ENCODE data around the gene MUSTN1.

MUSTN1 gene

DNA sequence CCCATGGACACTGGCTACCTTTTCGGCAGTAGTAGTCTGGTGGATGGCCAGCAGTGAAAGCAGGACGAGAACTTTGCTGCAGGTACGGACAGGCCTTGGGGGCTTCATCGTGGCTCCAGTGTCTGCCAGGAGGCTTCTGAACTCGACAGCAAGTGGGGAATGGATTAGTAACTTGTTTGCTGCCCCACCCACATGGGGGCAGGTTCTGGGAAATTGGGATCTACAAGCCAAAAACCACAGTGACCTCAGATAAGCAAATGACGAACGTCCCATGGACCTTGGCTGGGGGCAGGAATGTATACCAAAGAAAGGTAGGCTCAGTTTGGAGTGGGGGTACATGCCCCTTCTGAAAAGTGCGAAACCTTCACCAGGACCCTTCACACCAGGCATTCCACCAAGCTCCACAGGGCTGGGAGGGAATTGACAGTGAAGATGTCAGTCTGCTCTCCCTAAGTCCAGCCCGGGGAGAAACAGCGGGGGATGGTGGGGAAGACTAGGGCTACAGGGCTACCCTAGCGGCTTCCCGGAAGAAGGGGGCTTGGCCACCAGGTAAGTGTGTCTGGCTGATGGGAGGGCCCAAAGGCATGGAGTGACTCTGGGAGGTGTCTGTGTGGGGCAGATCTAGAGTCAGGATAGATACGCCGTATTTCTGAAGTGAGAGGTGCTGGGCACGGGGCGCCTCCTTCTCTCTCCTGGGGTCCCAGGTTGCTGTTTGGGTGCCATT lies 4.1 kb downstream of the MUSTN1 start, which contains the start of gene ITIH4:
ITIH4 (minus strand) TSS at position 138 of the 724 bp plus-strand sequence; CDS start at position 108, 30 bp downstream.
- no peak for DNase-seq

DNA sequence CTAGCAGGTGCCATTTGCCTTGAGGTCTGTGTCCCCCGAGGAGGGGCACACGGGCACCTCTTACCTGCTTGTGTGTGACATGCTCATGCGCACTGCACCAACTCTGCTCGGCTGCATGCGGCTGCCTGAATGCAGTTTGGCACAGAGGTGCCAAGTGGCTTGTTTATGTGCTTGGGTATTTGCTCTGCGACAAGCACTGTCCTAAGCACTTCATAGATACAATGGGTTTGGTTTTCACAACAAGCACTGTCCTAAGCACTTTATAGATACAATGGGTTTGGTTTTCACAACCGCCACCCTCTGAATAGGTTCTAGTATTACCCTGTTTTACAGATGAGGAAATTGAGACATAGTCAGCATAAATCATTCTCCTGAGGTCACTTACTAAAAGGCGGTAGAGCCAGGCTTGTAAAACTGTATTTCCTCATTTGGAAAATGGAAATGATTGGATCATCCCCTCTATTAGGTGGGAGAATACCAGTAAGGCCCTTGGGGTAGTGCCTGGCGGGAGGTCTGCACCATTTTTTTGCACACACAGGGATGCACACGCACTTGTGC lies 4.8 kb downstream of the MUSTN1 start:
- no peak for DNase-seq

DNA sequence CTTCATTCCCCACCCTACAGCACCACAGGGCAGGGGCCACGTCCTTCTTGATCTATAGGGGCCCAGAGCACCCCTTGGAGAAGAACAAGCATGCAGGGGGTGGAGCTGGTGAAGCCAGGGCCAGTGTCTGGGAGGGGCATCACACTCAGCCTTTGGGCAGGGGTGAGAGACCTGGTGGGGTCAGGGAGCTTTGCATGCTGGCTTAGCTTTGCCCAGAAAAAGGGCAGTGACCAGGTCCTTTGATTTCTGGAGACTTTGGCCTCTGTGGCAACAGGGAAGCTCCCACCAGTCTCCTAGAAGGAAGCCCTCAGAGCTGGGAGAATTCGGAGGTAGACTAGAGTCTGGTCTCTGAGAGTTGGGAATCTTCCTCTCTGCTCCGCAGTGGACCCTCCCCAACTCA lies 5.3 kb downstream of the MUSTN1 start:
- DNase-seq: no peak

DNA sequence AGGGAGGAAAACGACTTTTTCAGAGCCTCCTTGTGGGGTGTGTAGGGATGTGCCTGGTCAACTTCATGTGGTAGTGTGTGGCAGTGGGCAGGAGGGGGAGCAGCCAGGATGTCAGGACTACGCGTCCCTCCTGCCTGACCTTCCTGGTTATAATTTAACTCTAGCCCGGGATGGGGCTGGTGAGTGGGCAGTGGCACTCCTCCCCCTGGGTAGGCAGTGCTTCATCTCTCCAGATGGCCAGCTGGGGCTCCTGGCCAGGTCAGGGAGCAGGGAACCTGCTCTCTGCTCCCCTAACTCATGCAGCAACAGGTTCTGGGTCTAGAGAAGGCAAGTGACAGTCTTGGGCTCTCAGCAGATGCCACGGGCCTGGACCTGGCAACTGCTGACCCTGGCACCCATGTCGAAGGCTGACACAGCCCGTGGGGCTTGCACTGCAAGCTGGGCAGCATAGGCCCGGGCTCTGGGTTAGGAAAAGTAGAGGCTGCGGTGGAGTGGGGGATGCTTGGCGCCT lies 6.9 kb downstream of the MUSTN1 start:
- DNase-seq: no peak

DNA sequence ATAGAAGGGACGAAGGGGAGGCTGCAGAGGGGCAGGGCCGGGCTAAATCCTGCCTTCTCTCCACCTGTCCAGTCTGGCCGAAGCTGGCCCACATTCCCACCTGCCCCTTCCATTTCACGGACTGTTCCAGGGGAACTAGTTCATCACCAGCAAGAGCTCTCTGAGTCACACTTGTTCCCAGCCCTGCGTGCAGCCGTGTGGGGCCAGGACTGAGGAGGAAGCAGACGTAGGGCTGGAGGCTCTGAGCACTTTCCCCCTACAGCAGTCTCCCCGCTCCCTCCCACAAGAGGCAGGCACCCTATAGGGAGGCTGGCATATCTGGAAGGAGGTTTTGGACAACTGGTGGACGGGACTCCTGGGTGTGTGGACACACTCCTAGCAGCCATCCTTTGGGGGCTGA lies 7.4 kb downstream of the MUSTN1 start:
- no peak for DNase-seq

DNA sequence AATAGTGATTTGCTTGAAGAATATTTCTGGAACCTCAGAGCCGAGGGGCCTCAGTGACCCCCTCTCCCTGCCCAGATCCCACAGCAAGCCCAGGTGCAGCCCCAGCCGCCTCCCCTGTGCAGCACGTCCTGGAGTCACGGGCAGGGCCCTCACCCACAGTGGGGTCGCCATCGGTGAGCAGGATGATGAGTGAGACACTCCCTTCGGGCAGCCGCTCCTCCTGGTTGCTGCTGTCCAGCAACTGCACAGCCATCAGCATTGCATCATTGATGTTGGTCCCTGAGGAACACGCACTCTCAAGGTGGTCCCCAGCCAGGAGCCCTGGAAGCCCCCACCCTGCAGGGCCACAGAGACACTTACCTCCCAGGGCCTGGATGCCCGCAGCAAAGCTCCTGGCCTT lies 10.8 kb downstream of the MUSTN1 start:
- DNase-seq: no peak

DNA sequence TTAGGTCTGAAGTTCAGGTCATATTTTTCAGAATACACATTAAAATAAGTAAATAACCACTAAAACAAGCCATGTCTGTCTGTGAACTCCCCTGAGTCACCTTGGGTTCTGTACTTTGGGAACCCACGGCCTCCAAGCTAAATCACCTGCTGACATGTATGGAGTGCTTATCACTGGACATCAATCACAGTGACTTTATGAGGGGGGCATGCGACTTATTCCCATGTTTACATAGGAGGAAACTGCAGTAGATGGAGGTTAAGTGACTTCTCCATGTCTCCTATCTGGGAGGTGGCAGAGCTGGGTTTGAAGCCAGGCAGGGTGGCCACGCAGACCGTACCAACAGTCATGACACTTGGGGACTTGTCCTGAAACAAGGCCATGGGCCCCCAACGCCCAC lies 12.5 kb downstream of the MUSTN1 start:
- DNase-seq: no peak

DNA sequence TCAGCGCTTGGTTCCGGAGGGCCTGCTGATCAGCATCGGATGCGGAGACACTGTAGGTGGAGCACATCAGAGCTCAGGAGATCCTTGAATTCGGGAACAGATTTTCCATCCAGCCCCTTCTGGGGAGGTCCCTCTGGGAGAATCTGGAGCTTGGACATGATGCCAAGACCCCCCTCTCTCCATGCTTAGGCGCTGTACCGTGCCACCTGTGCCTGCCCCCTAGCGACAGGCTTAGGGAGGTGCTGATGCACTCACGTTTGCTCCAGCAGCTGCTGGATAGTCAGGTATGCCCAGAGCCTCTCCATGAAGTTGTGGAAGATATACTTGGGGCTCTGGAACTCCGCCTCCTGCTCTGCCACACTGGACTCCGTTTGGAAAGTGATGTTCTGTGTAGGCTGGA lies 14.1 kb downstream of the MUSTN1 start:
- DNase-seq: peak; percentile 5

DNA sequence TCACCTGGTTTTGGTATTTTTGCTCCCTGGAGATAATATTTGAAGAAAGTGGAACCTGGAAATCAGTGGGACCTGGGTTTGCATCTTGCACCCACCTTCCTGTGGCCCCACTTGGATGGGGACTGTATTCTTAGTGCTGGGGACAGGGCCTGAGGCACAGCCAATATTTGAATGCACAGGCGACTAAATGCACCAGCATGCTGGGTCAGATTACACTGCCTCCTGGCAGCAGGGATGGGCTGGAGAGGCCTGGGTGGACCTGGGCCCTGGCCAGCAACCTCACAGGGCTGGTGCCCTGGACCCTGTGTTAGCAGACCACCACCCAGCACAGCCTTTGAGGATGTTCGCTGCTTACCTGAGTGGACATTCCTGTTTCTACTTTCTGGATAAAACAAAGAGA lies 14.9 kb downstream of the MUSTN1 start:
- no peak for DNase-seq

DNA sequence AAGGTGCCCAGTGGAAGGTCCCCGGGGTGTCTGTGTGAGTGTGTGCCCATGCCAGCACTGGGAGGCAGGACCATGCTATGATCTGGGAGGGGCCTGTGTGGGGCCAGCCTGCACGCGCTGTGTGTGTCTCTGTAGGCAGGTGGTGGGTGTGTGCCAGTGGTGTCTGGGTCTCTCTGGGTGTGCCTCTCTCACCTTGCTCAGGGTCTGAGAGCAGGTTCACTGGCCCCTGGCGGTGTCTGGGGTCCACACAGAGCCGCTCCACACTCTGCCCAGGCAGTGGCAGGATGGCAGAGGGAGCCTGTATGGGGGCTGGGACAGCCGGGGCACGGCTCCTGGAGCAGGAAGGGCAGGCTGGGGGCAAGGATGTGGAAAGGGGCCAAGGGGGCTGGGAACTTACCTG lies 17.0 kb downstream of the MUSTN1 start:
- no peak for DNase-seq

DNA sequence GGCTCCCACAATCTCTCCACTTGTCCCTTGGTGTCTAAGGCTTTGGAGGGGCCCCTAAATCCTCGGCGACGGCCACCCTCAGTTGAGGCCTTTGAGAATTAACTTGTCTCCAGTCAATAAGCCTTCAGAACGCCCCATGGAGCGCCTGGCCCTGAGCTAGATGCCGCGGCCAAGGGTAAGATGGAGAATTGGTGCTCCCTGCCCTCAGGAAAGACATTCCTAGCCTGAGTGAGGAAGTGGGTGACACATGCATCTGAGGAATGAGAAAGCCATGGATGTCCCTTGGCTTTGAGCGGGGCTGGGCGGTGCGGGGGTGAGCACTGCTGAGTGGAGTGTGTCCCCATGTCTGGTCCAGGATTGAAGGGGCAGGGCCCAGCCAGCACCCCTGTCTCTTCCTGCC lies 17.6 kb downstream of the MUSTN1 start:
- no peak for DNase-seq

DNA sequence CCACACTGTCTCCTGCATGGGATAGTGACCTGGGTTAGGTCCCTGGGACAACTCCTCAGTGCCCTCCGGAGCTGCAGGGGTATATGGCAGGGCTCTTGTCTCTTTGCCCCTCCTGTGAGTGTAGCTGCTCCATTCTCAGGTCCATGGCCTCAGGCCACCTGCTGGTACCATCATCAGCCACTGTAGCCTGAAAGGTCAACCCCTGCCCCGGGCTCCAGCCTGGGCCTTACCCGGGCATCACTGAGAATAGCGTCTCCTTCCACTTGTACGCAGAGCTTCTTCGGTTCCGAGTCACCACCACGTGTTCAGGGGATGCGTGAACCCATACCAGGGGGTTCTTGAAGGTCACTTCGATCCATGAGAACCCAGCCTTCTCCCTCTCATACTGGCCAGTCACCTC lies 18.2 kb downstream of the MUSTN1 start:
- DNase-seq: no peak

DNA sequence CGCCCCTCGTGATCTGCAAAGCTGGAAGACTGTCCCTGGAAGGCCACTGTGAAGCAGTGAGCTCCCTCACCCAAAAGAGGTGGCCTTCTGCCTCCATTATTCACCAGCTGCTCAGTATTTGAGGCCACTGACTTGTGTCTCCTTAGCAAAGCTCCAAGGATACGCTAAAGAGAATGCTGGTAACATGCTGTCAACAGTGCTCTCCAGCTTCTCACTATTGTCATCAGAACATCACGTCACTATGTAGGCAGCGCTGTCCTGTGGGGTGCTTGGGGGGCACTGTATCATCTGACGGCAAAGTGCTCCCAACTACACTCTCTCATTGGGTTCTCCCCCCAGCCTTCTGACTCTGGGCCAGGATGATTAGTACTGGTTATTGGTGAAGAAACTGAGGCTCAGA lies 18.6 kb downstream of the MUSTN1 start:
- DNase-seq: no peak

DNA sequence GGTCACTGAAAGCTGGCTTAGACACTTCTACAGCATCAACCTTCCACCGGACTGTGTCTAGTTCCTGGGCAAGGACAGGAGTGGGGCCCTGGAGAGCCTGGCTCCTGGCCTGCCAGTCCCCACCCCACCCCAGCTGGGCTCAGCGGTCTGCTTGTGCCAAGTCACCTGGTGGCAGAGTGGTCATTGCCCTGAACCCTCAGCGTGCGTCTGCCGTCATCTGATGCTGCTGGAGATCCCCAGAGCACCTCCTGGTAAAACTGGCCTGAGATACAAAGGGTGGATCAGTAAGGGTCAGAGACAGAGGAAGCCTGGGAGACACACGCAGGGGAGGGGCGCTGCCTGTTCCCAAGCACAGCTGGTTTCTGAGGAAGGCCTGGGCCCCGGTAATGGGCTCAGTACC lies 21.0 kb downstream of the MUSTN1 start:
- DNase-seq: no peak

DNA sequence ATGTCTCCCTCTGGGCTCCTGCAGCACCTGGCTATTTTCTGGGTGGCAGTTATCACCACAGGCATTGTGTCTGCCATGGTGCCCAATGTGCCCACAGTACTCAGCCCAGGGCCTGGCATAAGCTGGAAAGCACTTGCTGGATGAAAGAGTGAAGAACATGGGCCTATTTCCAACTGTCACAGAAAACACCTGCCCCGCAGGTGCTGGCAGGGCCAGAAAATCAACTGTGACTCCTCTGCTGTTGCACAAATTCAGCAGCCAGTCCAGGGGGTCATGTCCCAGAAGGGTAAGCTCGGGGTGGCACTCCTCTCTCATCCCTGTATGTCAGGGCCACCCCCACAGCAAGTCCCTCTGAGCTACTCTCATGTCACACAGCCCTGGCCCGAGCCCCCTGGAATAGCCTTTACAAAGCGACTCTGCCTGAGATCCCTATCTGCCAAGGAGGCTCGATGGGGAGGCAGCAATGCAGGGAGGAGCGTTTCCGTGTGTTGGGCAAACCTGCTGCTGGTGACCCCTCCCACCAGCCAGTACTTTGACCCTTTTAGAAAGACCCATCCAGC lies 23.3 kb downstream of the MUSTN1 start:
- DNase-seq: no peak

DNA sequence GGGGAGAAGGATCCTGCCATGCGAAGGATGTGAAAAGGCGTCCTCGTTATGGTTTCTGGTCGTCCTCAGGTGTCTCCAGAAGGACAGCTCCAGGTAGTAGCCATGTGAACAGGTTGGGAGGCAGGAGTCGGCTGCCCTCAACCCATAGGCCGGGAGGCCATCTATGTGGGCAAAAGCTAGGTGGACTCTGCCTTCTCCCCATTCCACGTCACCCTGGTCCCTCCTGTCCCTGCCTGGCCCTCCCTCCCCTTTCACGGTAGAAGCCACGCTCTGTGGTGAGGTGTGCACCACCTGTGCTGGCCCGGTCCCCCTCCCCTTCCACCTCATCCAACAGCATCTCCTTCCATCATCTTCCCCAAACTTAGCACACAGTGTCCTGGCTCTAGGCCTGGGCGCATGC lies 23.9 kb downstream of the MUSTN1 start:
- no peak for DNase-seq

DNA sequence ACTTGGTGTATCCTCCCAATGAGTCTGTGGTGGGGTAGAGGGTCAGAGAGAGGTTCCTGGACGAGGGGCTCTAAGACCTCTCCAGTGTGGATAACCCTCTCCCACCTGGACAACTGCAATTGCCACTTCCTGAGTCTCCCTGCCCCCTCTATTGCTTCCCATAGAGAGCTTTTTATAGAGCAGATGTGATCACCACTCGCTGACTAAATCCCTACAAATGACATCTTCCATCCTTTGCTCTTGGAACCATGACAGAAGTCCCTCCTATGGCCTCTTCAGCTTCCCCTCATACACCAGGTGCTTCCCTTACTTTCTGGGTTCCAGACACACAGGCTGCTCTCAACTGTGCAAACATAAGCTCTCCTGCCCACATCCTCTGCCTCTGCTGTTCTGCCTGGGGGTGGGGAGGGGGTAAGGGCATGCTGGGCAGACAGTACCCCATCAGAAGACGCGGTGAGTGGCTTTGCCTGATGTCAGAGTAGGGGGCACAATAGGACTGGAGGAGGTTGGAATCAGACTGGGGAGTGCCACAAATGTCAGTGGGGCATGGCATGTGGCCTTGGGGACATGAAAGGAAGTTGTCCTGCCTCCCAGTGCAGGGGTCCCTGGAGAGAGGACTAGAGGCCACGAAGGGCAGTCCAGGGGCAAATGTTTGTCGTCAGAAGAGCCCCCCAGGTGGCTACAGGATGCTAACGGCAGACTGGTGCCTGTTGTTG lies 25.0 kb downstream of the MUSTN1 start:
- no peak for DNase-seq

DNA sequence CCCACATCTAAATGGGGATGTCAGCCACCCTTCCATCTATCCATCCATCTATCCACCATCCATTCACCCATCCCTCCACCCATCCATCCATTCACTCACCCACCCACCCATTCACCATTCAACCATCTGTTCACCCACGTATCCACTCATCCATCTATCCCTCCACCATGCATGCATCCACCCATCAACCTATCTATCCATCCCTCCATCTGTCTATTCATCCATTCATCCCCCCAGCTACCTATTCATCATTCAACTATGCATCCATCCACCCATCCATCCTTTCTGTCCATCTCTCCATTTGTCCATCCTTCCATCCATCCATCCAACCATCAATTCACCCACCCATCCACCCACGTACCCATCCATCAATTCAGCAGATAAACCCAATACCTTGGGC lies 25.7 kb downstream of the MUSTN1 start:
- DNase-seq: no peak

DNA sequence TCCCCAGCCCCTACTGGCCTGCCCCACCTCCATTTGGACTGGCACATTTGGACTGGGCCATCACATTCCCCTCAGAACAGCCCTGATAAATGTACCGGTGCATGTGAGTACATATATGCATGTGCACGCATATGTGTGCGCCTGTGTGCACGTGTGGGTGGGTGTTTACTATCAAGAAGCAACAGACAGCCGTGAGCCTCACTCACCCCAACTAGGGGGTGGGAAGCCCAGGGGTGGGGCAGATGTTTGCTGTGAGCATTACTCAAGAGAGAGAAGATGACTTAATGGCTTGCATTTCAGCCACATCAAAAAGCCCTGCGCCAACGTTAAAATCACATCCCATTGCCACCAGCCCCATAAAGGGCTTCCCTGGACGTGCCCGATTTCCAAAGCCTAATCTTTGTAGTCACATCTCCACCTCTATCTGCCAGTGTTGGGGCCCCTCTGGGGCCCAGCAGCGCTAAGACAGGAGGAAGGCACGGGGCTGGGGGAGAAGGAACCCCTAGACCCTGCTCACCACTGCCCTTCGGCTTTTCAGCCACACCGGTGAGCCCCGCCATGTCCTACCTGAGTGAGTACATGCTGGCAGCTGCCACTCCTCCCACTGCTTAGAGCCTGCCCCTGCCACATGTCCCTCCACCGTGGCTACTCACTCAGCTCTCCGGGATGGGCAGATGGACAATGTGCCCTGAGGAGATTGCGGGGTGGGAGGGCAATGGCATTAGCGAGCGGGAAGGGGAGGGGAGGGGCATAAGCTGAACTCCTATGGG lies 29.4 kb downstream of the MUSTN1 start:
- no peak for DNase-seq

DNA sequence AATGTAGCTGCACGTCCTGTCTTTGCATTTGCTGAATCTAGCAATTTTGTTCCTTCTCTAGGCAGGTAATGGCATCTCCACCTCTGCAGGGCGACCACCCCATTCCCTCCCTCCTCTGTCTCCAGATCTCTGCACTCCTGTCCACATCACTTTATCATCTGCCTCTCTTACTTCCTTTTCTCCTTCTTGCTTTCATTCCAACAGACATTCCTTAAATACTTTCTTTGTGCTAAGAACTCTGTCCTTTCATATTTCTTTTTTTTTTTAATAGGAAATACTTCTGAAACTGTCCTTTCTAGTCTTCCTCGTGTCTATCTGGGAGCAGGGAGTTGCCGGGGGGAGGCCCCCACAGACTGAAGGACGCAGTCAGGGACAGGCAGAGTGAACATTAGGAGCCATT lies 33.0 kb downstream of the MUSTN1 start:
- no peak for DNase-seq

DNA sequence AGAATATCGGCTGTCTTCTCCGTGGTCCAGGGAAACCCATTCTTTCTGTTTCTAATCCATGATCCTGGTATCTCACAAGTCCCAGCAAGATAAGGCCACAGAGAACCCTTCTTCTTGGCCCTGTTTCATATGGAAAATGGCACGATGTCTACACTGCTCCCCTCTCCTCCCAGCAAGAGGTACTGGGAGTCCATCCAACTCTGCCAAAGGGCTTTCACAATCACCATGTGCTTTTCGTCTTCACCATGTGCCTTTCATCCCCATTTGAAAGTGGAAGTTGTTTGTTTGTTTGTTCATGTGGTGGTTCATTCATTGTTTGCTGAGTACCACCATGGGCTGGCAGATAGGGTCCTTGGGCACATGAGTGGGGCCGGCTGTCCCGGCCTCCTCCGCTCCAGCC lies 34.7 kb downstream of the MUSTN1 start:
- no peak for DNase-seq

DNA sequence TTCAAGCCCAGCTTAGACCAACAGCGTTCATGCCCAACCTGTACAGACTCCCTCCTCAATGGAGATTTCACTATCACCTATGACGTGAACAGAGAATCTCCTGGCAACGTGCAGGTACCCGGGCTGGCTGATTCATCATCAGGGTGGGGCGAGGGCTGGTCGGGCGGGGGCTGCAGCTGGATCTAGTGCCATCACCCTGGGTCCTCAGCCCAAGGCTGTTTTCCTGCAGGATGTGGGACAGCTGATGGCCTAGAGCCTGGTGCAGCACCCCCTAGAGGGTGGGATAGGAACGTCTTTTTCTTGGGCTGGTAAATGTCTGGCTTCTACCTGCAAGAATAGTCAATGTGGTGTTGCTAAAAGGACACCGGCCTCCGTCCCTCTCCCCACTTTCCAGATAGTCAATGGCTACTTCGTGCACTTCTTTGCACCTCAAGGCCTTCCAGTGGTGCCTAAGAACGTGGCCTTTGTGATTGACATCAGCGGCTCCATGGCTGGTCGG lies 35.8 kb downstream of the MUSTN1 start:
- no peak for DNase-seq
